GM19455 (cell line): ENCODE data around the gene OLFML1.
"Not testable (repeated sequence)": the region's sequence is repeated elsewhere in the genome, so short reads cannot be mapped to it uniquely, and the experiment has no call there.

Source experiments
- ATAC-seq: cut with Tn5 transposase; IDR thresholded peaks from one replicate; pipeline ENCODE4 v1.9.1; 2021; ENCODE audit not compliant: unreplicated experiment

OLFML1 gene

GRCh38 chr11:7511401-7511800, 26.1 kb downstream of the OLFML1 start:
- ATAC-seq = no peak

- ATAC-seq = peak; percentile 58
Observed at GRCh38 chr11:7512525-7513233, 27.4 kb downstream of the OLFML1 start.

- ATAC-seq = peak; percentile 71
Observed at GRCh38 chr11:7513234-7514098, 28.2 kb downstream of the OLFML1 start, which contains the start of gene PPFIBP2. Gene PPFIBP2, plus strand, starts transcription at chr11:7513999. Its CDS starts 35,477 bp downstream, at chr11:7549476.

DNA sequence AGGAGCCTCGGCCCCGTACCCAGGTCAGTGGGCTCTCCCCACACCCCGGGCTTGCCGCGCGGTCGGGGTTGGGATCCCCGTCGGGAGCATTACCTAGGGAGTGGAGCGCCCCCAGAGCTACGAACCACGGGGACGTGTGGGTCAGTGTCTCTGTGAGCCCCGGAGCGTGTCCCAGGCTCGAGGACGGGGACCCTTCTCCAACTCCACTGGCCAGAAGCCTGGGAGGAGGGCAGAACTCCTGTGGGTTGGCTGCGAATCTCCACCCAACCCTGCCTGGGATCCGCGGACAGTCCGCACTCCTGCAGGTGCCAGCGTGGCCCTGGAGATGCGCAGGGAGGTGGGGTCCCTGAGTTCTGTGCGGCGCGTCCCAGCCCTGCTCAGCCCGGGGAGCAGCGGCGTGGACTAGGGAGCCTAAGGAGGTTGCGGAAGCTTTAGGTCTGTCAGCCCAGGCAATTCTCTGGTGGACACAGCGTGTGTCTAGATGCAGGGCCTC, 28.8 kb downstream of the OLFML1 start:
- peak; percentile 12 for ATAC-seq

- no peak for ATAC-seq
Observed at GRCh38 chr11:7515447-7515886, 30.2 kb downstream of the OLFML1 start.

- ATAC-seq = no peak
Observed at GRCh38 chr11:7516475-7516874, 31.2 kb downstream of the OLFML1 start.

GRCh38 chr11:7517743-7518142, 32.4 kb downstream of the OLFML1 start:
- not testable (repeated sequence) for ATAC-seq

- ATAC-seq = no peak
Observed at GRCh38 chr11:7518811-7519562, 33.7 kb downstream of the OLFML1 start.

DNA sequence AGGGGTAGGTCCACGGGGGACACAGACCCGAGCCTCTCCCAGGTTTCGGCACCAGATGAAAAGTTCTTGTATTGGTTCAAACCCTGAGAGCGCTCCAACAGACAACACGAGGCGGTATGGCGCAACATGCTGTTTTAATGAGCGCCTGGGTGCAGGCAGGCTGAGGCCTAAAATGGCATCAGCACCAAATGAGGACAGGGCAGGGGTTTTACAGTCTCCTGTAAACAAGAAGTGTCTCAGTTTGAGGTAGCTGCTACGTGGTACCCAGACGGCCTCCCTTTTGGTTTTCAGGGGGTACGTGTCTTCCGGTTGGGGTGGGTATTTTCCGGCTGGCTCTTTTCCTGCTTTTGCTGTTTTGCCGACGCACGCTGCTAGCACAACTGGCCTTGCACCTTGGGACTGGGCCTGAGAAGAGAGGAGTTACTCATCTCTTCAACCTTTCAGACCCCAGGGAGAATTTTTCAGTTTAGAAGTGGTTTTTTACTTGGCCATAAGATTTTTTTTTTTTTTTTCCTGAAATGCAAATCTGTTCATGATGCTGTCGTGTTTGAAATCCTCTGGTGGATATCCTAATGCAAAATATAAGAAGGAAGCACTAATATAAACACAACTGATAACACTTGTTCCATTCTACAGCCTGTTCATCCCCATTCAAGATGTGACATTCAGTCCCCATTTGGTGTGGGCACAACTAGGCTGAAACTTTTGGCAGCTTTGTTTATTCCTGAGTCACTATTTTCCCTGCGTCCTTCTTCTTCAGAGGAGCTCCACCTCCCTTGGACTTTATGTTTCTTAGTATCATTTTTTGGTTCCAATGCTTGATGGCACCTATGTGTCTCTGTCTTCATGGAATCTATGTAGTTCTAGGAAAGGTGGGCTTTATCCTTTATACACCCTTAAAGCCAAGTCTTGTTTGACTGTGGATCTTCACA, 35.0 kb downstream of the OLFML1 start:
- peak; percentile 49 for ATAC-seq

GRCh38 chr11:7520981-7521487, 35.7 kb downstream of the OLFML1 start:
- ATAC-seq = peak; percentile 82

DNA sequence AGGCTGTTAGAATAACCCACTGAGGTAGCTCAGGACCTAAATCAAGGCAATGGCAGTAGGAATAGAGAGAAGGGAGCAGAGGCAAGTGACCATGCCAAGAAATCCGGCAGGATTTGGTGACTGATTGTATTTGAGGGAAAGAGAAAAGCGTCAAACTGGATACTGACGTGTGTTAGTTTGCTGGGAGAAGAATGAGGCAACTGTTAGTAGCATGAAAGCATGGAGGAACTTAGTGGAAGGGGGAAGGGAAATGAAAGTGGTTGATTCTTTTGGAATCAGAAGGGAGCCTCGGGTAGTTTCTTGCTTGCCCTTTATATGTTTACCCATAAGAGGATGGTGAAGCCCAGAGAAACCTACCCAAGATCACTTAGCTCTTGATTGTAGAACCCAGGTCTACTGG, 36.8 kb downstream of the OLFML1 start:
- ATAC-seq = no peak

DNA sequence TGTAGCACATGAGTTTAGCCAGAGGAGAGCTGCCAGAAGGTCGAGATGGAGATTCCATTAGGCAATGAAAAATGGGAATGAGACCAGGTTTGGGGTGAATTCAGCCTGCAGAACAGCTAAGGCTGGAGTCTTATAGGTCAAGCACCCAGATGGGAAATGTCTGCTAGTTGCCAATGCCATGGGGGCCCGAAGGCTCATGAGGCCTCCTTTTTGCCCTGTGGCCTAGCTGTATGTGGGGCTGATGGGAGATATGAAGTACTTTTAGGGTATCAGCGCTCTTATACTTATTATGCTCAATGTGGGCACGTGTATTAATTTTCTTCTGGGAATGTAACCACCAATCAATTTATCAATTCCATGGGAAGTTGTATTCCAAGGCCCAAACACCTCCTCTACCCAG, 37.2 kb downstream of the OLFML1 start:
- no peak for ATAC-seq

GRCh38 chr11:7523416-7524210, 38.3 kb downstream of the OLFML1 start:
- ATAC-seq = no peak

DNA sequence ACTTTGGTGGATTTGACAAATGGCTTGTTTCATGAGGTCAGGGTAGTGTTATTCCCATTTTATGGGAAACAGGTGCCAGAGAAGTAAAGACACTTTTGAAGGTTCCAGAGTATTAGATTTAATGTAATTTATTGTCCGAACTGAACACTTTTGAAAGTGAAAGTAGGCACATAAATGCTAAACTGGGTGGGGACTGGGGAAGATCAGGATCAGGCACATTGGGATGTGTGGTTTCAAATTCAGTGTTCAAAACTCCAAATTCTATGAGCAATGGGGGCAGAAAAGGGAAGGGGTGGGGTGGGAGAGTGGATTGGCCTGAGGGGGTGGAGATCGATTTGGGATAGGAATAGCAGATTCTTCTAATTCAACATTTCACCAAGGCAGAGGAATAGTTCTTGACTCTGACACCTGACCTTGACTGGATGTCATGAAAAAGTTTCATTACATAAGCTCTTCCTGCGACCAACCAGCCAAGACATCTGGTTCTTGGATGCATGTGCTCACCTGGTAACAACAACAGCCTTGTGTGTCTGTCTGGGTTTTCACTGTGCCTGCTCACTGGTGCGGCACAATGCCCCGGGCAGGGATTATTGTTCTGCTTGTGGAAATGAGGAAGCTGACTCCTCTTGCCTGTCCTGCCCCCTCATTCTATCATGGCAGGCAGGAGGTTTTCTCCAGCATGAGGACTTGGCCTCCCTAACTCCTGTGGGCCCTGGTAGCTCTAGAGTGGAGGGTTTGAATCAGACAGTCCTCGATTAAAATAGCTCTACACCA, 39.3 kb downstream of the OLFML1 start:
- no peak for ATAC-seq

- ATAC-seq = no peak
Observed at GRCh38 chr11:7525424-7525823, 40.1 kb downstream of the OLFML1 start.

GRCh38 chr11:7527029-7527428, 41.7 kb downstream of the OLFML1 start:
- no peak for ATAC-seq

GRCh38 chr11:7528514-7529049, 43.3 kb downstream of the OLFML1 start:
- ATAC-seq = no peak

DNA sequence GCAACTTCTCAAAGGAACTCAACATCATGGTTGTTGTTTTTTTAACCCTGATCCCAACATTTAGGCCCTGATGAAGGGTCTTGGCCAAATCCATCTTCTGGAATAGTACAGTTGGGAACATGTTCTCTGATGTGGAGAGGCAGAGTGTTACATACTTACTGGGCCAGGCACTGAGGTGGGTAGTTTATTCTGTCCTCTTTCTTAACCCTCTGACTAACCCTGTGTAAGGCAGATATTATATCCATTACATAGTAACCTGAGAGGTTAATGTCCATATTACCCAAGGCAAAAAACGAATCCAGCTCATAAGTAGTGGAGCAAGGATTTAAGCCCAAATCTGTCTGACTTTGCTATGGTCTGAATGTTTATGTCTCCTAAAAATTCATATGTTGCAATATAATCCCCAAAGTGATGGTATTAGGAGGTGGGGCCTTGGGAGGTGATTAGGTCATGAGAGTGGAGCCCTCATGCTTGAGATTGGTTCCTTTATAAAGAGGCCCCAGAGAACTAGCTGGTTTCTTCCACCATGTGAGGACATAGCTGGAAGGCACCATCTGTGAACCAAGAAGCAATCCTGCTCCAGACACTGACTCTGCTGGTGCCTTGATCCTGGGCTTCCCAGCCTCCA, 44.8 kb downstream of the OLFML1 start:
- no peak for ATAC-seq
